ENCODE data around the gene RPRD2. TPM values are rescaled to one million over a fixed set of nuclear protein-coding genes. Genes with fewer than 3 reads are reported as not detected.

Gene RPRD2
- total RNA-seq, 1 experiment from 2014 or later = 26.7 TPM

DNA sequence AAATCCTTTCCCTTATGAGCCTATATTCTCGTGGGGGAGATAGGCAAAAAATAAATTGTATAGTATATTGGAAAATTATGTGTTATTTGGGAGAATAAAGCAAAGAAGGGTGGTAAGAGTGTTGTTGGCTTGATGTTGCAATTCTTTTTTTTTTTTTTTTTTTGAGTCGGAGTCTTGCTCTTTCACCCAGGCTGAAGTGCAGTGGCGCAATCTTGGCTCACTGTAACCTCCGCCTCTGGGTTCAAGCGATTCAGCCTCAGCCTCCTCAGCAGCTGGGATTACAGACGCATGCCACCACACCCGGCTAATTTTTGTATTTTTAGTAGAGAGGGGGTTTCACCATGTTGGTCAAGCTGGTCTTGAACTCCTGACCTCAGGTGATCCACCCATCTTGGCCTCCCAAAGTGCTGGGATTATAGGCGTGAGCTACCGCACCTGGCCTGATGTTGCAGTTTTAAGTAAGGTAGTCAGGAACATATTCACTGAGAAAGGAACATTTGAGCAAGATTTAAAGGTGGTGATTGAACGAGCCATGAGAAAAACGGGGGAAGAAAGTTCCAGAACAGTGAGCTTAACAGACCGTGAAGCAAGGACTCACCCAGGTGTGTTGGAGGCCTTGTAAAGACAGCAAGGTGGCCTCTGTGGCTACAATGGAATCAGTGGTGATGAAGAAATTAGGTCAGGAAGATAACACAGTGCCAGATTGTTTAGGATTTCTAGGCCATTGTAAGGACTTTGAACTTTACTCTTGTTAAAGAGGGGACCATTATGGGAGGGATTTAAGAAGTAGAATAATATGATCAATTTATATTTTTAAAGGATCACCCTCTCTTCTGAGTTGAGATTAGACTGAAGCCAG is 45.8 kb downstream of the RPRD2 start:
- RAD21 ChIA-PET (ENCODE audit: low non-redundant PET in 1 of 2, low total read pairs in 2 of 2, uncharacterized antibody in 2 of 2, unreplicated experiment in 2 of 2) = no interaction called here
- H2AFZ ChIP-seq (ENCODE audit: low read depth, low read length, poor library complexity, severe bottlenecking) = no peak overlapping the region
- no TSS peak for BruUV-seq (replicated peaks)
- intact Hi-C loops (cut with micrococcal nuclease) = no loop called here
- H3K36me3 ChIP-seq (ENCODE audit: control insufficient read depth in 1 of 2, insufficient read depth in 2 of 2, low read length in 2 of 2) = no peaks in the 10 kb centered on the region
- no peak overlapping the region for H3K9ac ChIP-seq (ENCODE audit: low read length)
- TF ChIP-seq, protein P1, sequence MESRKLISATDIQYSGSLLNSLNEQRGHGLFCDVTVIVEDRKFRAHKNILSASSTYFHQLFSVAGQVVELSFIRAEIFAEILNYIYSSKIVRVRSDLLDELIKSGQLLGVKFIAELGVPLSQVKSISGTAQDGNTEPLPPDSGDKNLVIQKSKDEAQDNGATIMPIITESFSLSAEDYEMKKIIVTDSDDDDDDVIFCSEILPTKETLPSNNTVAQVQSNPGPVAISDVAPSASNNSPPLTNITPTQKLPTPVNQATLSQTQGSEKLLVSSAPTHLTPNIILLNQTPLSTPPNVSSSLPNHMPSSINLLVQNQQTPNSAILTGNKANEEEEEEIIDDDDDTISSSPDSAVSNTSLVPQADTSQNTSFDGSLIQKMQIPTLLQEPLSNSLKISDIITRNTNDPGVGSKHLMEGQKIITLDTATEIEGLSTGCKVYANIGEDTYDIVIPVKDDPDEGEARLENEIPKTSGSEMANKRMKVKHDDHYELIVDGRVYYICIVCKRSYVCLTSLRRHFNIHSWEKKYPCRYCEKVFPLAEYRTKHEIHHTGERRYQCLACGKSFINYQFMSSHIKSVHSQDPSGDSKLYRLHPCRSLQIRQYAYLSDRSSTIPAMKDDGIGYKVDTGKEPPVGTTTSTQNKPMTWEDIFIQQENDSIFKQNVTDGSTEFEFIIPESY (IDR thresholded peaks at IDR 0.05; ENCODE audit: extremely low read depth, insufficient replicate concordance, low read length) = no peak
- TF ChIP-seq RAD21 (IDR thresholded peaks at IDR 0.05; ENCODE audit: low read depth) = no peak
- TF ChIP-seq, protein P2, sequence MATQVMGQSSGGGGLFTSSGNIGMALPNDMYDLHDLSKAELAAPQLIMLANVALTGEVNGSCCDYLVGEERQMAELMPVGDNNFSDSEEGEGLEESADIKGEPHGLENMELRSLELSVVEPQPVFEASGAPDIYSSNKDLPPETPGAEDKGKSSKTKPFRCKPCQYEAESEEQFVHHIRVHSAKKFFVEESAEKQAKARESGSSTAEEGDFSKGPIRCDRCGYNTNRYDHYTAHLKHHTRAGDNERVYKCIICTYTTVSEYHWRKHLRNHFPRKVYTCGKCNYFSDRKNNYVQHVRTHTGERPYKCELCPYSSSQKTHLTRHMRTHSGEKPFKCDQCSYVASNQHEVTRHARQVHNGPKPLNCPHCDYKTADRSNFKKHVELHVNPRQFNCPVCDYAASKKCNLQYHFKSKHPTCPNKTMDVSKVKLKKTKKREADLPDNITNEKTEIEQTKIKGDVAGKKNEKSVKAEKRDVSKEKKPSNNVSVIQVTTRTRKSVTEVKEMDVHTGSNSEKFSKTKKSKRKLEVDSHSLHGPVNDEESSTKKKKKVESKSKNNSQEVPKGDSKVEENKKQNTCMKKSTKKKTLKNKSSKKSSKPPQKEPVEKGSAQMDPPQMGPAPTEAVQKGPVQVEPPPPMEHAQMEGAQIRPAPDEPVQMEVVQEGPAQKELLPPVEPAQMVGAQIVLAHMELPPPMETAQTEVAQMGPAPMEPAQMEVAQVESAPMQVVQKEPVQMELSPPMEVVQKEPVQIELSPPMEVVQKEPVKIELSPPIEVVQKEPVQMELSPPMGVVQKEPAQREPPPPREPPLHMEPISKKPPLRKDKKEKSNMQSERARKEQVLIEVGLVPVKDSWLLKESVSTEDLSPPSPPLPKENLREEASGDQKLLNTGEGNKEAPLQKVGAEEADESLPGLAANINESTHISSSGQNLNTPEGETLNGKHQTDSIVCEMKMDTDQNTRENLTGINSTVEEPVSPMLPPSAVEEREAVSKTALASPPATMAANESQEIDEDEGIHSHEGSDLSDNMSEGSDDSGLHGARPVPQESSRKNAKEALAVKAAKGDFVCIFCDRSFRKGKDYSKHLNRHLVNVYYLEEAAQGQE (IDR thresholded peaks at IDR 0.05; ENCODE audit: low read depth) = no peak
- CTCF ChIA-PET = no interaction called here
- POLR2A ChIA-PET = no interaction called here
- no peaks in the 10 kb centered on the region for H3K9me2 ChIP-seq (ENCODE audit: insufficient read depth)
- ATAC-seq = no peak
- no peak for DNase-seq (ENCODE audit: low read depth, low spot score)
- H3K4me3 ChIP-seq (replicated peaks in 1 of 2; ENCODE audit: low read depth in 1 of 2, low read length in 2 of 2) = no peak overlapping the region
- H3K27me3 ChIP-seq (ENCODE audit: insufficient read depth, low read length) = no peaks in the 10 kb centered on the region
- H3K79me2 ChIP-seq (ENCODE audit: insufficient read depth, low read length) = peaks cover 80% of the 10 kb centered on the region
- H3K4me1 ChIP-seq (ENCODE audit: control insufficient read depth in 1 of 2, insufficient read depth in 2 of 2, low read length in 2 of 2) = peaks cover 11 to 30% of the 10 kb centered on the region in 2 experiments
- H3K4me2 ChIP-seq (ENCODE audit: low read length) = no peak overlapping the region
- H4K20me1 ChIP-seq (ENCODE audit: insufficient read depth) = no peaks in the 10 kb centered on the region
- H3K9me3 ChIP-seq (ENCODE audit: control insufficient read depth in 1 of 2, insufficient read depth in 1 of 2, low read depth in 1 of 2, low read length in 2 of 2) = no peaks in the 10 kb centered on the region
- H3K27ac ChIP-seq (ENCODE audit: low read depth, low read length) = no peak overlapping the region
